CD4-positive, alpha-beta T cell treated with Interferon alpha-2 for 1 hour (primary cell): ENCODE measurements around the gene NLRP6.
"Not testable (repeated sequence)": the region's sequence is repeated elsewhere in the genome, so short reads cannot be mapped to it uniquely, and the experiment has no call there.

ENCODE experiments used
- DNase-seq, 2 donors: peaks; one replicate each; pipeline ENCODE4 v3.0.0-alpha.2; 2020 to 2022

NLRP6 gene

GRCh38 chr11:278001-278951 lies at the start of gene NLRP6:
Gene NLRP6 (plus strand): TSS chr11:278407. CDS start chr11:278570, 163 bp downstream.
- no peak for DNase-seq

GRCh38 chr11:230431-230830 lies 47.8 kb upstream of the NLRP6 start:
- no peak for DNase-seq

- DNase-seq, result no peak
Measured at GRCh38 chr11:232783-233565, 45.2 kb upstream of the NLRP6 start.

DNA sequence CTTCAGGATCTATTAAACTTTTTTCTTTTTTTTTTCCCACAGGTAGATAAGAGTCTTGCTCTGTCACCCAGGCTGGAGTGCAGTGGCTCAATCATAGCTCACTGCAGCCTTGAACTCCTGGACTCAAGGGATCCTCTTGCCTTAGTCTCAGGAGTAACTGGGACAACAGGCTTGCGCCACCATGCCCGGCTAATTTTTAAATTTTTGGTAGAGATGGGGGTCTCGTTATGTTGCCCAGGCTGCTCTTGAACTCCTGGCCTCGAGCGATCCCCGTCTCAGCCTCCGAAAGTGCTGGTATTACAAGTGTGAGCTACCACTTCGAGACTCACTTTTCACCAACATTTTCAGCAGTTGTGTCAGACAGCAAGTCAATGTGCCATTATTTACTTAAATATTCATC lies 43.0 kb upstream of the NLRP6 start:
- DNase-seq, result no peak

GRCh38 chr11:235609-235996 lies 42.6 kb upstream of the NLRP6 start:
- peak in 1 of 2 donors; percentile 52 for DNase-seq

DNA sequence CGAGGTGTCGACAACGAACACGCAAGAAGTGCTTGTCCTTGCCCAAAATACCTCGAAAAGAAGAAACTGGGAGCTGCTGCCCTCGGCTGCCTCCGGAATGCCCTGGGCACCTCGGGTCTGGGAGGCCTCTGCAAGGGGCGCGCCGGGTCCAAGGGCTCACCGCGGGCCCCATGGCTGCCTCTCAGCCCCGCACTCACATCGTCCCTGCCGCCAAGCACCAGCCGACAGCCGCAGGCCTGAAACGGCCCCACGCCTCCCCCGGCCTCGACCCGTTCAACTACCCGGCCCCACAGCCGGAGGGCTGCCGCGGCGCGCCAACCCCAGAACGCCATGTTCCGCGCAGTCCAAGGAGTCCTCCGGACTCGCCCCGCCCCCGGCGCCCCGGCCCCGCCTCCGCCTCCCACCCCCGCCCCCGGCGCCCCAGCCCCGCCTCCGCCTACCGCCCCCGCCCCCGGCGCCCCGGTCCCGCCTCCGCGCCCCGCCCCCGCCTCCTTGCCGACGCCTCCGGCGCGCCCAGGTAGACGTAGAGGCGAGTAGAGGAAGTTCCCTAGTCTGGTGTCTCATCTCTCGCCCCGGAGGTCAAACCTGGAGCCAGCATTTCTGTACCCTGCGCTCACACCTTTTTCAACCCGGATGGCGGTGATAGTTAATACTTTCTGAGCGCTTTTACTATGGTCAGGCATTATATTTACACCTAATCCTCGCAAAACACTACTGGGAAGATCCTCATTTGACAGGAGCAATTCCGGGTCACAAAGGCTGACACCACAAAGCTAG lies 42.0 kb upstream of the NLRP6 start, which contains the start of gene SIRT3:
Gene SIRT3, minus strand, starts transcription at position 346 of the 777 bp plus-strand sequence. Its CDS starts 14 bp downstream, at position 332.
- peak; percentile 88 to 91 for DNase-seq

DNA sequence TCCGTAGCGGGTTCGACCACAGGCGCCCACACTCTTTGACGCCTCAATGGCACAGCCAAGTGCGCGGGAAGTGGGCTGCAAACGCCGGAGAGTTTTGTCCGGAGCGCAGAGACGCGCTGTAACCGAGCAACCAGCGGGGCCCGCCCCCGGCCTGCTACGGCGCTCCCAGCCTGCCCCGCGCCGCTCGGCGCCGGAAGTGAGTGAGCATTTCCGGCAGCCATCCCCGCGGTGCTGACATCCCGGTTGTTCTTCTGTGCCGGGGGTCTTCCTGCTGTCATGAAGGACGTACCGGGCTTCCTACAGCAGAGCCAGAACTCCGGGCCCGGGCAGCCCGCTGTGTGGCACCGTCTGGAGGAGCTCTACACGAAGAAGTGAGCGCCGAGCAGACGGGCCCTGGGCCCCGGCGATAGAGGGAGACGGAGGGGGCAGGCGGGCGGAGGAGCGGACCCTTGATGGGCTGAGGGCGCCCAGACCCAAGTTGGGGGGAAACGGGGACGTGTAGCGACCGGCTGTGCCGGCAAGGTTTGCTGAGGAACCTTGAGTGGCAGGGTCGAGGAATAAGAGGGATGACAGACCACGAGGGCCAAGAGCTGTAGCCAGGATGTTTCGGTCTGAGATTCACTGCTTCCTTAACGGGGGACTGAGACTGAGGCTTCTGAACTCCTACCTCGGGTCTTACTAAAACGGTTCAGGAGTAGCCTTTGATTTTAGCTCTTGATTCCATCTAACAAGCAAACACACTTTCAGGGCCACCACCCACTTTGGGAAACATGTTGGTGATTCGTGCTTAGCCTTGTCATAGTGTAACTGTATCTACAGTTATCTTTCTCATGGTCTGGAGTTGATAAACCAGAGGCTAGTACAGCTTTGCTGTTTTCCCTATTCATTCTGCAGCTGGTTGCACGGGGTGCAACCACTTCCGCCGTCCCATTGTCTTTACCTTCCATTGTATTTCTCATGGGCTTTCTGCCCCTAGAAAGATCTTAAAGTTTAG lies 41.1 kb upstream of the NLRP6 start, which contains the start of gene PSMD13:
Gene PSMD13, plus strand, starts transcription at position 203 of the 994 bp plus-strand sequence. Its CDS starts 74 bp downstream, at position 277.
- peak; percentile 85 to 88 for DNase-seq

DNA sequence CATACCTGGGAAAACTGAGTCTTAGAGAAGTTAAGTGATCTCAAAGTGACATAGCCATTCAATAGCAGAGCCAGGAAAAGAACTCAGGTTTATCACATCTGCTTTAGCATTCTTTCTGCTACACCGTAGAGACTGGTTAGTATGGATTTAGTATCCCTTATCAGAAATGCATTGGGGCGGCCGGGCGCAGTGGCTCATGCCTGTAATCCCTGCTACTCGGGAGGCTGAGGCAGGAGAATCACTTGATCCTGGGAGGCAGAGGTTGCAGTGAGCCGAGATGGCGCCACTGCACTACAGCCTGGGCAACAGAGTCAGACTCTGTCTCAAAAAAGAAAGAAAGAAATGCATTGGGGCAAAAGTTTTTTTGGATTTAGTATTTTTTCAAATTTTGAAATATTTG lies 39.9 kb upstream of the NLRP6 start:
- not testable (repeated sequence) for DNase-seq

- DNase-seq, result no peak
Measured at GRCh38 chr11:240315-240714, 37.9 kb upstream of the NLRP6 start.

- no peak for DNase-seq
Measured at GRCh38 chr11:241634-242033, 36.6 kb upstream of the NLRP6 start.

GRCh38 chr11:244376-244775 lies 33.8 kb upstream of the NLRP6 start:
- DNase-seq, result no peak

- DNase-seq, result no peak
Measured at GRCh38 chr11:249062-249461, 29.1 kb upstream of the NLRP6 start.

- DNase-seq, result no peak
Measured at GRCh38 chr11:250274-250673, 27.9 kb upstream of the NLRP6 start.

DNA sequence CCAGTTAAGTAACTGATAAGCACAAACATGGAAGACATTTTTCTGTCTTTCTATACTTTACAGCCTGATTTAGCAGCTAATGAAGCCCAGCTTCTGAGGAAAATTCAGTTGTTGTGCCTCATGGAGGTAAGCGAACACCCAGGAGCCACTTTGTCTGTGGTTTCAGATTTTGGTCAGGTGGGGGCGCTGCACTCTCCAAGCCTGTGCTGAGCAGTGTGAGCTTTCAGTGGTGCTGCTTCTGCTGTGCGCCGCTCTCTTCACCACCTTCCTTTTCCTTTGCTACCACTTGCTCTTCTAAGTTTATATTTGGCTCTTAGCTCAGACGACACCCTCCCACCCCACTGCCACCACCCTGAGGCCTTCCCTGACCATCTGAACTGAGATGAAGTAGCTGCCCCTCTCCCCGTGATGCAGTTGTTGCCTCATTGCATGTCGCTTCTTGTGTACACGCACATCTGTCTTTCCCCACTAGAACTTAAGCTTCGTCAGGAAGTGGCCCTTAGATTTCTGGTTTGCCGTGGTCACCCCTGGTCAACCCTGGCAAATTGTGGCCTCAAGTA lies 27.4 kb upstream of the NLRP6 start:
- peak; percentile 78 to 86 for DNase-seq

DNA sequence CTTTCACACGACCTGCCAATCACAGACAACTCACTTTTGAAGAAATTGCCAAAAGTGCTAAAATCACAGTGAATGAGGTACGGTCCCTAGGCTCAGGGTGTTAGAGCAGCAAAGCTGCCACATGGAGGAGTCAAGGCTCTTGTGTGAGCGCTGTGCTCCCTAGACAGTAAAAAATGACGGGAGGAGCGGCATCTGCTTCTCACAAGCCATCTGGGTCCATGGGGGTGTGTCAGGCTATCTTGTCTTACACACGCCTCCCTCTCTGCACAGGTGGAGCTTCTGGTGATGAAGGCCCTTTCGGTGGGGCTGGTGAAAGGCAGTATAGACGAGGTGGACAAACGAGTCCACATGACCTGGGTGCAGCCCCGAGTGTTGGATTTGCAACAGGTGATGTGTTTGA lies 26.7 kb upstream of the NLRP6 start:
- peak in 1 of 2 donors; percentile 6 for DNase-seq

GRCh38 chr11:252666-253065 lies 25.5 kb upstream of the NLRP6 start:
- no peak for DNase-seq

- DNase-seq, result no peak
Measured at GRCh38 chr11:253160-253885, 24.9 kb upstream of the NLRP6 start.

DNA sequence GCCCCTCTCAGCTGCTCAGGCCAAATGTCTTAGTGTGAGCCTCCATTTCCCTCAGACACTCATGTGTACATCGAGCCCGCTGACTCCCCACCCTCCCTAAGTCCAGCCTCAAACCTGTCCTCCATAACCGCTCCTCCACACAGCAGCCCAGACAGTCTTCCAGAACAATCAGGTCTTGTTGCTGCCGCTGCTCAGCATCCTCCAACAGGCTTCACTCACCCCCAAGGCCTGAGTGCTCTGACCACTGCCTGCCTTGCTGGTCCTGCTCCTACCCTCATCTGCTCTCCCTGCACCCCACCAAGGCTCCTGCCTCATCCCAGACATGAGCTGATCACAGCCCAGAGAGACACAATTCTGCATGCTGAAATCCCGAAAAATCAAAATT lies 24.3 kb upstream of the NLRP6 start:
- no peak for DNase-seq

GRCh38 chr11:255176-255575 lies 23.0 kb upstream of the NLRP6 start:
- DNase-seq, result no peak

- no peak for DNase-seq
Measured at GRCh38 chr11:255816-256215, 22.4 kb upstream of the NLRP6 start.
